Measurements from ENCODE around the gene DNAH1. TPM values are rescaled to one million over a fixed set of nuclear protein-coding genes. Genes with fewer than 3 reads are reported as not detected.
A peak's percentile ranks its signal among the peaks of the same experiment; 100 is the strongest.

DNAH1 gene
- total and polyA plus RNA-seq, 2 of the 13 experiments (the other 11 are each of a cell fraction or from before 2014, with no cell fraction given) = 0.64 to 3.5 TPM

DNA sequence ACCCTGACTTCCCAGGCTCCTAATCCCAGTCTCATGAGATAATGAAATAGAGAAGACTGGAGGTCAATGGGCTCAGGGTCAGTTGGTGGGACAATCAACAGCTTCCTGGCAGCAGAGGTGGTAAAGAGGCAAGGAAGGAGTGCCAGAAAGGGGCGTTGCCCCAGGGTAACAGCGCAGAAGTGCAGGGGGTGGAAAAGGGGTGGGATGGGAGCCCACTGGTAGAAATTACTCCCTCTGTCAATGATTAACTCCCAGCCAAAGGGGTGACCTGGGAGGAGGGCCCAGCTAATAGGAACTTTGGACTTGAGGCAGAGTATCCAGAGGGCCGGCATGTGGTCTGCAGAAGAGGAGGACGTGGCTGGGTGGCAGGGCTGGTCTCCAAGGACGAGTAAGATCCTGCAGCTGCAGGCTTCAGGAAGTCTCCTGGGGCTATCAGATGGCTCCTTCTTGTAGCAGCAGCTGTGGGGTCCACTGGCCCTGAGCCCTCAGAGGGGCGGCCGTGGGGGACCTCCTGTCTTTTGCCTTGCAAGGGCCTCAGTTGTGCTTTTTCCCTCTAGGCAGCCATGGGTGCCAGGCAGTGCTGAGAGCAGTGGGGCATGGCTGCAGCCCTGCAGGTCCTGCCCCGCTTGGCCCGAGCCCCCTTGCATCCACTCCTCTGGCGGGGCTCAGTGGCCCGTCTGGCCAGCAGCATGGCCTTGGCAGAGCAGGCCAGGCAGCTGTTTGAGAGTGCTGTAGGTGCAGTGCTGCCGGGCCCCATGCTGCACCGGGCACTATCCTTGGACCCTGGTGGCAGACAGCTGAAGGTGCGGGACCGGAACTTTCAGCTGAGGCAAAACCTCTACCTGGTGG, 26.1 kb upstream of the DNAH1 start (continued):
- TF ChIP-seq, protein P1, sequence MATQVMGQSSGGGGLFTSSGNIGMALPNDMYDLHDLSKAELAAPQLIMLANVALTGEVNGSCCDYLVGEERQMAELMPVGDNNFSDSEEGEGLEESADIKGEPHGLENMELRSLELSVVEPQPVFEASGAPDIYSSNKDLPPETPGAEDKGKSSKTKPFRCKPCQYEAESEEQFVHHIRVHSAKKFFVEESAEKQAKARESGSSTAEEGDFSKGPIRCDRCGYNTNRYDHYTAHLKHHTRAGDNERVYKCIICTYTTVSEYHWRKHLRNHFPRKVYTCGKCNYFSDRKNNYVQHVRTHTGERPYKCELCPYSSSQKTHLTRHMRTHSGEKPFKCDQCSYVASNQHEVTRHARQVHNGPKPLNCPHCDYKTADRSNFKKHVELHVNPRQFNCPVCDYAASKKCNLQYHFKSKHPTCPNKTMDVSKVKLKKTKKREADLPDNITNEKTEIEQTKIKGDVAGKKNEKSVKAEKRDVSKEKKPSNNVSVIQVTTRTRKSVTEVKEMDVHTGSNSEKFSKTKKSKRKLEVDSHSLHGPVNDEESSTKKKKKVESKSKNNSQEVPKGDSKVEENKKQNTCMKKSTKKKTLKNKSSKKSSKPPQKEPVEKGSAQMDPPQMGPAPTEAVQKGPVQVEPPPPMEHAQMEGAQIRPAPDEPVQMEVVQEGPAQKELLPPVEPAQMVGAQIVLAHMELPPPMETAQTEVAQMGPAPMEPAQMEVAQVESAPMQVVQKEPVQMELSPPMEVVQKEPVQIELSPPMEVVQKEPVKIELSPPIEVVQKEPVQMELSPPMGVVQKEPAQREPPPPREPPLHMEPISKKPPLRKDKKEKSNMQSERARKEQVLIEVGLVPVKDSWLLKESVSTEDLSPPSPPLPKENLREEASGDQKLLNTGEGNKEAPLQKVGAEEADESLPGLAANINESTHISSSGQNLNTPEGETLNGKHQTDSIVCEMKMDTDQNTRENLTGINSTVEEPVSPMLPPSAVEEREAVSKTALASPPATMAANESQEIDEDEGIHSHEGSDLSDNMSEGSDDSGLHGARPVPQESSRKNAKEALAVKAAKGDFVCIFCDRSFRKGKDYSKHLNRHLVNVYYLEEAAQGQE (IDR thresholded peaks at IDR 0.05; ENCODE audit: borderline replicate concordance in 1 of 2, low read depth in 1 of 2, low read length in 2 of 2) = peak in 1 of 2 experiments; percentile 57; a peak in 1 of 4 replicates
- no peak for TF ChIP-seq ZNF841 (CRISPR knock-in tag; IDR thresholded peaks at IDR 0.05; ENCODE audit: borderline replicate concordance)
- TF ChIP-seq ZNF678 (CRISPR knock-in tag; IDR thresholded peaks at IDR 0.05) = no peak
- no peak for TF ChIP-seq JUNB (CRISPR knock-in tag; IDR thresholded peaks at IDR 0.05; ENCODE audit: borderline replicate concordance)
- no peak for TF ChIP-seq CEBPB (IDR thresholded peaks at IDR 0.05; ENCODE audit: borderline replicate concordance, low read depth, low read length)
- TF ChIP-seq, protein P2, sequence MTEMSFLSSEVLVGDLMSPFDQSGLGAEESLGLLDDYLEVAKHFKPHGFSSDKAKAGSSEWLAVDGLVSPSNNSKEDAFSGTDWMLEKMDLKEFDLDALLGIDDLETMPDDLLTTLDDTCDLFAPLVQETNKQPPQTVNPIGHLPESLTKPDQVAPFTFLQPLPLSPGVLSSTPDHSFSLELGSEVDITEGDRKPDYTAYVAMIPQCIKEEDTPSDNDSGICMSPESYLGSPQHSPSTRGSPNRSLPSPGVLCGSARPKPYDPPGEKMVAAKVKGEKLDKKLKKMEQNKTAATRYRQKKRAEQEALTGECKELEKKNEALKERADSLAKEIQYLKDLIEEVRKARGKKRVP (CRISPR knock-in tag; IDR thresholded peaks at IDR 0.05) = no peak; a peak in 1 of 4 replicates
- TF ChIP-seq SYNCRIP (IDR thresholded peaks at IDR 0.05; ENCODE audit: insufficient read depth, low read depth, low read length) = no peak
- peak; percentile 37; the same call in 1 of the 2 replicates for TF ChIP-seq ZNF557 (CRISPR knock-in tag; IDR thresholded peaks at IDR 0.05)
- peak; percentile 35; the same call in 1 of the 2 replicates for TF ChIP-seq NFIC (IDR thresholded peaks at IDR 0.05; ENCODE audit: low read length)
- TF ChIP-seq ZFP62 (CRISPR knock-in tag; IDR thresholded peaks at IDR 0.05) = no peak
- TF ChIP-seq, protein P3, sequence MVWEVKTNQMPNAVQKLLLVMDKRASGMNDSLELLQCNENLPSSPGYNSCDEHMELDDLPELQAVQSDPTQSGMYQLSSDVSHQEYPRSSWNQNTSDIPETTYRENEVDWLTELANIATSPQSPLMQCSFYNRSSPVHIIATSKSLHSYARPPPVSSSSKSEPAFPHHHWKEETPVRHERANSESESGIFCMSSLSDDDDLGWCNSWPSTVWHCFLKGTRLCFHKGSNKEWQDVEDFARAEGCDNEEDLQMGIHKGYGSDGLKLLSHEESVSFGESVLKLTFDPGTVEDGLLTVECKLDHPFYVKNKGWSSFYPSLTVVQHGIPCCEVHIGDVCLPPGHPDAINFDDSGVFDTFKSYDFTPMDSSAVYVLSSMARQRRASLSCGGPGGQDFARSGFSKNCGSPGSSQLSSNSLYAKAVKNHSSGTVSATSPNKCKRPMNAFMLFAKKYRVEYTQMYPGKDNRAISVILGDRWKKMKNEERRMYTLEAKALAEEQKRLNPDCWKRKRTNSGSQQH (CRISPR knock-in tag; IDR thresholded peaks at IDR 0.05; ENCODE audit: low read depth) = no peak
- peak; percentile 46; the same call in 1 of the 2 replicates for TF ChIP-seq KLF12 (CRISPR knock-in tag; IDR thresholded peaks at IDR 0.05; ENCODE audit: borderline replicate concordance)
- TF ChIP-seq, protein P4, sequence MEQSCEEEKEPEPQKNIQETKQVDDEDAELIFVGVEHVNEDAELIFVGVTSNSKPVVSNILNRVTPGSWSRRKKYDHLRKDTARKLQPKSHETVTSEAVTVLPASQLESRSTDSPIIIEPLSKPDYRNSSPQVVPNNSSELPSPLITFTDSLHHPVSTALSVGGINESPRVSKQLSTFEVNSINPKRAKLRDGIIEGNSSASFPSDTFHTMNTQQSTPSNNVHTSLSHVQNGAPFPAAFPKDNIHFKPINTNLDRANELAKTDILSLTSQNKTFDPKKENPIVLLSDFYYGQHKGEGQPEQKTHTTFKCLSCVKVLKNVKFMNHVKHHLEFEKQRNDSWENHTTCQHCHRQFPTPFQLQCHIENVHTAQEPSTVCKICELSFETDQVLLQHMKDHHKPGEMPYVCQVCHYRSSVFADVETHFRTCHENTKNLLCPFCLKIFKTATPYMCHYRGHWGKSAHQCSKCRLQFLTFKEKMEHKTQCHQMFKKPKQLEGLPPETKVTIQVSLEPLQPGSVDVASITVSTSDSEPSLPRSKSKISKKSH (CRISPR knock-in tag; IDR thresholded peaks at IDR 0.05; ENCODE audit: borderline replicate concordance) = peak; percentile 85
- TF ChIP-seq, protein P5, sequence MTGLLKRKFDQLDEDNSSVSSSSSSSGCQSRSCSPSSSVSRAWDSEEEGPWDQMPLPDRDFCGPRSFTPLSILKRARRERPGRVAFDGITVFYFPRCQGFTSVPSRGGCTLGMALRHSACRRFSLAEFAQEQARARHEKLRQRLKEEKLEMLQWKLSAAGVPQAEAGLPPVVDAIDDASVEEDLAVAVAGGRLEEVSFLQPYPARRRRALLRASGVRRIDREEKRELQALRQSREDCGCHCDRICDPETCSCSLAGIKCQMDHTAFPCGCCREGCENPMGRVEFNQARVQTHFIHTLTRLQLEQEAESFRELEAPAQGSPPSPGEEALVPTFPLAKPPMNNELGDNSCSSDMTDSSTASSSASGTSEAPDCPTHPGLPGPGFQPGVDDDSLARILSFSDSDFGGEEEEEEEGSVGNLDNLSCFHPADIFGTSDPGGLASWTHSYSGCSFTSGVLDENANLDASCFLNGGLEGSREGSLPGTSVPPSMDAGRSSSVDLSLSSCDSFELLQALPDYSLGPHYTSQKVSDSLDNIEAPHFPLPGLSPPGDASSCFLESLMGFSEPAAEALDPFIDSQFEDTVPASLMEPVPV (CRISPR knock-in tag; IDR thresholded peaks at IDR 0.05) = peak; percentile 88
- TF ChIP-seq ZNF432 (CRISPR knock-in tag; IDR thresholded peaks at IDR 0.05; ENCODE audit: borderline replicate concordance) = no peak
- no peak for TF ChIP-seq NR3C1 (CRISPR knock-in tag; IDR thresholded peaks at IDR 0.05)
- no peak for TF ChIP-seq NFRKB (IDR thresholded peaks at IDR 0.05)
- no peak for TF ChIP-seq PAX8 (CRISPR knock-in tag; IDR thresholded peaks at IDR 0.05; ENCODE audit: borderline replicate concordance)
- no peak for TF ChIP-seq HDAC6 (IDR thresholded peaks at IDR 0.05; ENCODE audit: low read depth, low read length)
